A549 (cell line): ENCODE measurements around the gene COX7A2.

Experiments used
- BCL3 ChIP-seq: fragments of >200 bp; sonication (Bioruptor Twin); formaldehyde crosslinking; IDR thresholded peaks from 3 replicates; pipeline ENCODE4 v1.6.1; 2016
- CTCF ChIP-seq: fragments of >200 bp; sonication (Bioruptor Twin); formaldehyde crosslinking; IDR thresholded peaks from 3 replicates; pipeline ENCODE4 v1.5.1; 2016
- EP300 ChIP-seq, 2 experiments: fragments of >200 bp; sonication (Bioruptor Twin); formaldehyde crosslinking; IDR thresholded peaks; 2 replicates in 1 of 2; 3 replicates in 1 of 2; pipeline ENCODE4 v1.6.1; 2016 to 2017
- HDAC2 ChIP-seq: fragments of 200-600 bp; sonication (generic); IDR thresholded peaks from 2 replicates; pipeline ENCODE4 v1.6.1; 2016
- JUN ChIP-seq, 2 experiments: fragments of >200 bp; sonication (Bioruptor Twin); formaldehyde crosslinking; IDR thresholded peaks; 2 replicates in 1 of 2; 3 replicates in 1 of 2; pipeline ENCODE4 v1.6.1; 2016 to 2017
- MAX ChIP-seq: IDR thresholded peaks from 2 replicates; pipeline ENCODE4 v1.6.1; 2012
- MAZ ChIP-seq: fragments of 150-350 bp; IDR thresholded peaks from 2 replicates; pipeline ENCODE4 v1.6.1; 2014; ENCODE audit warnings: antibody characterized with exemption, low read depth, low read length, borderline replicate concordance
- MYC ChIP-seq: IDR thresholded peaks from 2 replicates; pipeline ENCODE4 v1.6.1; 2012; ENCODE audit warnings: mild to moderate bottlenecking, inconsistent platforms, low read length, improper control_type of control experiment, borderline replicate concordance
- POLR2A ChIP-seq: IDR thresholded peaks from 2 replicates; pipeline ENCODE4 v1.6.1; 2012; ENCODE audit warnings: mild to moderate bottlenecking, low read length
- RAD21 ChIP-seq, 2 experiments: fragments of >200 bp in 1 of 2; sonication (Bioruptor Twin) in 1 of 2; formaldehyde crosslinking in 1 of 2; IDR thresholded peaks in 1 of 2; conservative IDR thresholded peaks in 1 of 2; 2 replicates in 1 of 2; 3 replicates in 1 of 2; pipeline ENCODE4 v1.6.1; 2012 to 2018; ENCODE audit warnings: inconsistent platforms in 1 of 2
- SMC3 ChIP-seq: fragments of >200 bp; sonication (Bioruptor Twin); formaldehyde crosslinking; IDR thresholded peaks from 3 replicates; pipeline ENCODE4 v1.6.1; 2018; ENCODE audit warnings: inconsistent platforms
- ZFP36 ChIP-seq: fragments of 450-650 bp; IDR thresholded peaks from 2 replicates; pipeline ENCODE4 v1.6.1; 2014; ENCODE audit warnings: borderline replicate concordance; ENCODE audit not compliant: partially characterized antibody

GRCh38 chr6:75287424-75287823 is 43.8 kb upstream of the COX7A2 start:
- TF ChIP-seq CTCF = no peak
- TF ChIP-seq MAX = no peak
- TF ChIP-seq HDAC2 = no peak
- TF ChIP-seq SMC3 = no peak
- TF ChIP-seq POLR2A = no peak
- TF ChIP-seq MYC = no peak
- no peak for TF ChIP-seq ZFP36
- no peak for TF ChIP-seq EP300 (IDR thresholded peaks at IDR 0.05)
- TF ChIP-seq BCL3 = no peak
- TF ChIP-seq RAD21 (conservative IDR thresholded peaks at IDR 0.05 in 1 of 2, IDR thresholded peaks at IDR 0.05 in 1 of 2) = no peak
- no peak for TF ChIP-seq JUN (IDR thresholded peaks at IDR 0.05)
- TF ChIP-seq MAZ = no peak
